HepG2 (cell line): Measurements from ENCODE around the gene SLC25A33. TPM values are rescaled to one million over a fixed set of nuclear protein-coding genes. Genes with fewer than 3 reads are reported as not detected.

Source experiments
- NONO ChIP-seq, 2 experiments: fragments of 450-650 bp in 1 of 2; sonication (generic) in 1 of 2; formaldehyde crosslinking in 1 of 2; IDR thresholded peaks in 1 of 2; conservative IDR thresholded peaks in 1 of 2; 2 replicates each; pipeline versions ENCODE4 v1.6.1 to v1.8.0; 2017 to 2022; ENCODE audit warnings: mild to moderate bottlenecking in 1 of 2, missing genetic modification reagents in 1 of 2, moderate library complexity in 1 of 2
- SP1 ChIP-seq, 2 experiments: fragments of 450-650 bp in 1 of 2; sonication (generic) in 1 of 2; formaldehyde crosslinking in 1 of 2; IDR thresholded peaks; 2 replicates each; pipeline versions ENCODE4 v1.4.0 to v1.6.1; 2016 to 2020; ENCODE audit warnings: missing genetic modification reagents in 1 of 2
- TFAP4 ChIP-seq: sonication (generic); IDR thresholded peaks from 2 replicates; pipeline ENCODE4 v1.6.1; 2016; ENCODE audit warnings: low read depth, borderline replicate concordance
- THAP7 ChIP-seq: sonication (generic); formaldehyde crosslinking; IDR thresholded peaks from 2 replicates; pipeline ENCODE4 v1.8.1; 2023; ENCODE audit warnings: mild to moderate bottlenecking, missing genetic modification reagents
- YEATS2 ChIP-seq: sonication (generic); formaldehyde crosslinking; IDR thresholded peaks from 2 replicates; pipeline ENCODE4 v1.4.0; 2020; ENCODE audit warnings: missing genetic modification reagents, borderline replicate concordance
- YEATS4 ChIP-seq: sonication (generic); formaldehyde crosslinking; IDR thresholded peaks from 2 replicates; pipeline ENCODE4 v1.4.0; 2020; ENCODE audit warnings: missing genetic modification reagents, borderline replicate concordance
- ZMYM3 ChIP-seq: sonication (generic); formaldehyde crosslinking; IDR thresholded peaks from 2 replicates; pipeline ENCODE4 v1.5.1; 2020; ENCODE audit warnings: mild to moderate bottlenecking, missing genetic modification reagents
- ZNF101 ChIP-seq: sonication (generic); formaldehyde crosslinking; IDR thresholded peaks from 2 replicates; pipeline ENCODE4 v1.4.0; 2020; ENCODE audit warnings: mild to moderate bottlenecking, low read depth, missing genetic modification reagents, borderline replicate concordance
- ZNF557 ChIP-seq: sonication (generic); formaldehyde crosslinking; IDR thresholded peaks from 2 replicates; pipeline ENCODE4 v1.4.0; 2020; ENCODE audit warnings: missing genetic modification reagents
- ZNF580 ChIP-seq: IDR thresholded peaks from 2 replicates; pipeline ENCODE4 v1.6.1; 2016; ENCODE audit warnings: low read depth, borderline replicate concordance
- ZNF652 ChIP-seq: IDR thresholded peaks from 2 replicates; pipeline ENCODE4 v1.6.1; 2016; ENCODE audit warnings: low read depth, borderline replicate concordance
- polyA plus RNA-seq, 8 experiments: library from polyadenylated mRNA; depleted of rRNA in 3 of 8; stranded (reverse) in 7 of 8; unstranded in 1 of 8; fragments of >200 nt; fragmentation: Illumina TruSeq in 4 of 8; extraction: Trizol in 4 of 8; gene quantifications; 2 replicates each; pipeline versions ENCODE4 v1.2.1 to v1.2.3, GENCODE V29; 2011 to 2016; ENCODE audit warnings: low read depth in 4 of 8, missing spikeins in 1 of 8, mixed read lengths in 1 of 8; ENCODE audit not compliant: insufficient read depth in 1 of 8
- total RNA-seq, 5 experiments: library from RNA; depleted of rRNA; stranded (reverse); fragments of >200 nt; fragmentation: Illumina TruSeq; extraction: Trizol; gene quantifications; 2 replicates each; pipeline ENCODE4 v1.2.3, GENCODE V29; 2016; ENCODE audit warnings: low read depth in 1 of 5
- TF ChIP-seq, protein P1 (sequence below): sonication (generic); formaldehyde crosslinking; IDR thresholded peaks from 2 replicates; pipeline ENCODE4 v1.4.0; 2020; ENCODE audit warnings: missing genetic modification reagents, low read depth, mild to moderate bottlenecking, borderline replicate concordance
- TF ChIP-seq, protein P2 (sequence below): sonication (generic); formaldehyde crosslinking; IDR thresholded peaks from 2 replicates; pipeline ENCODE4 v1.4.0; 2020; ENCODE audit warnings: mild to moderate bottlenecking, missing genetic modification reagents, borderline replicate concordance
- TF ChIP-seq, protein P3 (sequence below): IDR thresholded peaks from 2 replicates; pipeline ENCODE4 v1.6.1; 2018; ENCODE audit warnings: missing genetic modification reagents

Gene SLC25A33
- total and polyA plus RNA-seq, 2 of the 13 experiments (the other 11 are each of a cell fraction or from before 2014, with no cell fraction given) = 15.4 to 50.3 TPM

GRCh38 chr1:9549955-9550546 is 10.8 kb downstream of the SLC25A33 start (continued):
- TF ChIP-seq, protein P1, sequence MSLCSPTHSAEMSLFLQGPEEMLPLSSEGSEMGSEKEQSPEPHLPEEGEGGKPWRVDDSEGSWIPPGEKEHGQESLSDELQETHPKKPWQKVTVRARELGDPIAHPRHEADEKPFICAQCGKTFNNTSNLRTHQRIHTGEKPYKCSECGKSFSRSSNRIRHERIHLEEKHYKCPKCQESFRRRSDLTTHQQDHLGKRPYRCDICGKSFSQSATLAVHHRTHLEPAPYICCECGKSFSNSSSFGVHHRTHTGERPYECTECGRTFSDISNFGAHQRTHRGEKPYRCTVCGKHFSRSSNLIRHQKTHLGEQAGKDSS = no peak; the same call in 1 of the 2 replicates
- TF ChIP-seq TFAP4 = peak; percentile 62; the same call in 1 of the 2 replicates
- TF ChIP-seq, protein P2, sequence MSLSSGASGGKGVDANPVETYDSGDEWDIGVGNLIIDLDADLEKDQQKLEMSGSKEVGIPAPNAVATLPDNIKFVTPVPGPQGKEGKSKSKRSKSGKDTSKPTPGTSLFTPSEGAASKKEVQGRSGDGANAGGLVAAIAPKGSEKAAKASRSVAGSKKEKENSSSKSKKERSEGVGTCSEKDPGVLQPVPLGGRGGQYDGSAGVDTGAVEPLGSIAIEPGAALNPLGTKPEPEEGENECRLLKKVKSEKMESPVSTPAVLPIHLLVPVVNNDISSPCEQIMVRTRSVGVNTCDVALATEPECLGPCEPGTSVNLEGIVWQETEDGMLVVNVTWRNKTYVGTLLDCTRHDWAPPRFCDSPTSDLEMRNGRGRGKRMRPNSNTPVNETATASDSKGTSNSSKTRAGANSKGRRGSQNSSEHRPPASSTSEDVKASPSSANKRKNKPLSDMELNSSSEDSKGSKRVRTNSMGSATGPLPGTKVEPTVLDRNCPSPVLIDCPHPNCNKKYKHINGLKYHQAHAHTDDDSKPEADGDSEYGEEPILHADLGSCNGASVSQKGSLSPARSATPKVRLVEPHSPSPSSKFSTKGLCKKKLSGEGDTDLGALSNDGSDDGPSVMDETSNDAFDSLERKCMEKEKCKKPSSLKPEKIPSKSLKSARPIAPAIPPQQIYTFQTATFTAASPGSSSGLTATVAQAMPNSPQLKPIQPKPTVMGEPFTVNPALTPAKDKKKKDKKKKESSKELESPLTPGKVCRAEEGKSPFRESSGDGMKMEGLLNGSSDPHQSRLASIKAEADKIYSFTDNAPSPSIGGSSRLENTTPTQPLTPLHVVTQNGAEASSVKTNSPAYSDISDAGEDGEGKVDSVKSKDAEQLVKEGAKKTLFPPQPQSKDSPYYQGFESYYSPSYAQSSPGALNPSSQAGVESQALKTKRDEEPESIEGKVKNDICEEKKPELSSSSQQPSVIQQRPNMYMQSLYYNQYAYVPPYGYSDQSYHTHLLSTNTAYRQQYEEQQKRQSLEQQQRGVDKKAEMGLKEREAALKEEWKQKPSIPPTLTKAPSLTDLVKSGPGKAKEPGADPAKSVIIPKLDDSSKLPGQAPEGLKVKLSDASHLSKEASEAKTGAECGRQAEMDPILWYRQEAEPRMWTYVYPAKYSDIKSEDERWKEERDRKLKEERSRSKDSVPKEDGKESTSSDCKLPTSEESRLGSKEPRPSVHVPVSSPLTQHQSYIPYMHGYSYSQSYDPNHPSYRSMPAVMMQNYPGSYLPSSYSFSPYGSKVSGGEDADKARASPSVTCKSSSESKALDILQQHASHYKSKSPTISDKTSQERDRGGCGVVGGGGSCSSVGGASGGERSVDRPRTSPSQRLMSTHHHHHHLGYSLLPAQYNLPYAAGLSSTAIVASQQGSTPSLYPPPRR (CRISPR knock-in tag) = peak; percentile 97
- TF ChIP-seq SP1 (IDR thresholded peaks at IDR 0.05) = no peak
- TF ChIP-seq SP1 (CRISPR knock-in tag; IDR thresholded peaks at IDR 0.05) = no peak
- TF ChIP-seq YEATS2 (CRISPR knock-in tag) = peak; percentile 51; the same call in 1 of the 2 replicates
- no peak for TF ChIP-seq NONO (IDR thresholded peaks at IDR 0.05)
- TF ChIP-seq NONO (CRISPR knock-in tag; conservative IDR thresholded peaks at IDR 0.05) = peak; percentile 62; the same call in 1 of the 2 replicates
- TF ChIP-seq ZNF580 = 0 out of 2 replicates have a peak, but pooled peaks have one; percentile 43
- TF ChIP-seq YEATS4 = peak; percentile 42; the same call in 1 of the 2 replicates
- TF ChIP-seq ZMYM3 (CRISPR knock-in tag) = peak; percentile 22; the same call in 1 of the 2 replicates
- TF ChIP-seq, protein P3, sequence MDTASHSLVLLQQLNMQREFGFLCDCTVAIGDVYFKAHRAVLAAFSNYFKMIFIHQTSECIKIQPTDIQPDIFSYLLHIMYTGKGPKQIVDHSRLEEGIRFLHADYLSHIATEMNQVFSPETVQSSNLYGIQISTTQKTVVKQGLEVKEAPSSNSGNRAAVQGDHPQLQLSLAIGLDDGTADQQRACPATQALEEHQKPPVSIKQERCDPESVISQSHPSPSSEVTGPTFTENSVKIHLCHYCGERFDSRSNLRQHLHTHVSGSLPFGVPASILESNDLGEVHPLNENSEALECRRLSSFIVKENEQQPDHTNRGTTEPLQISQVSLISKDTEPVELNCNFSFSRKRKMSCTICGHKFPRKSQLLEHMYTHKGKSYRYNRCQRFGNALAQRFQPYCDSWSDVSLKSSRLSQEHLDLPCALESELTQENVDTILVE = 0 out of 2 replicates have a peak, but pooled peaks have one; percentile 54
- no peak for TF ChIP-seq ZNF652 (CRISPR knock-in tag)
- TF ChIP-seq THAP7 (CRISPR knock-in tag) = no peak
- TF ChIP-seq ZNF101 (CRISPR knock-in tag) = no peak
- no peak for TF ChIP-seq ZNF557 (CRISPR knock-in tag)
